ENCODE results near the gene KCTD16. TPM values are rescaled to one million over a fixed set of nuclear protein-coding genes. Genes with fewer than 3 reads are reported as not detected.

KCTD16 gene
- total RNA-seq, 1 experiment from 2014 or later = 0.13 TPM

DNA sequence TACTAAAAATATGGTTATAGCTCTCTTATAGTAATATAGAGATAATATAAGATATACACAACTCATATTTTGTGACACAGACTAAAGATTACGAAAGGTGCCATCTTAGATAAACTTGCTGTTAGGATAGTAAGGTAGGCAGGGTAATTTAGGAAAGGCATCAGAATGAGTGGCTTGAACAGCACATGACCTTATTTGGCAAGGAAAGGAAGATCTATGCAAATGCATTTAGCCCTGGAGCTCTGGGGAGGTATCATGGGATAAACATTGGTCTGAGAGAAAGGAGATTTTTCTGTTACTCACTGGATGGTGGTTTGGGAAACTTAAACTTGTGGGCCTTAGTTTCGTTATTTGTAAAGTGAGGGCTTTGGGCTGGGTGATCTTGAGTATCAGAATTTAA lies 65.8 kb downstream of the KCTD16 start:
- no peaks in the 10 kb centered on the region for H3K36me3 ChIP-seq
- peaks cover 9% of the 10 kb centered on the region for H3K27me3 ChIP-seq
- no peaks in the 10 kb centered on the region for H3K9me3 ChIP-seq
- no peak for DNase-seq
- no peak overlapping the region for H3K4me3 ChIP-seq

DNA sequence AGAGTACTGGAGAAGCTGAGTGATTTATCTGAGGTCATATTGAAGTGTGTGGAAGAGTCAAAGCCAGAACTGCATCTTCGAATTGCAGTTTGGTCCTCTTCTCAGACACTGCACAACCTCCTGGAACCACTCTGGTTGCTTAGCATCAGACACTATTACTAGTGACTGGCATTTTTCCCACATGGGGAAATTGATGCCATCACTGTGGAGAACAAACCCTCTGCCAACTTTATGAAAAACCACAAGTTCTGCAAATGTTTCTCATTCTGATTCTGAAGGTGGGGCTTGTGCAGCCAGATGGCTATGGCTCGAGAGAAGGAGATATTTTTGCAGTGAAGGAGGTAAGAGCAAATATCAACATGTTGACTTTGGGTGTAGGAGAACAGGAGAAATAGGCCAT lies 67.2 kb downstream of the KCTD16 start:
- no peaks in the 10 kb centered on the region for H3K36me3 ChIP-seq
- peaks cover 9% of the 10 kb centered on the region for H3K27me3 ChIP-seq
- H3K9me3 ChIP-seq = no peaks in the 10 kb centered on the region
- H3K4me3 ChIP-seq = no peak overlapping the region
- no peak for DNase-seq

DNA sequence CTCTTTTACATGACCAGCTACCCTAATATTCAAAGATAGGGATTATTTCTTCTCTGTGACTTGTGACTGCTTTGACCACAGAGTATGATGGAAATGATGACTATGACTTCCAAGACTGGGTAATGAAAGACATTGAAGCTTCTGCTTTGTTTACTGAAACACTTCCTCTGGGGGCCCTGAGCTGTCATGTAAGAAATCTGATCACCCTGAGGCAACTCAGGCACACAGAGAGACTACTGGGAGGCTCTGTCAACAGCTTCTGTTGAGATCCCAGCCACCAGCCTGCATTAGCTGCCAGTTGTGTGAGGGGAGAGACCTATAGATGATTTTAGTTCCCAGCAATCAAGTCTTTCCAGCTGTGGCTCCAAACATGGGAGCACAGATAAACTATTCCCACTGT lies 76.5 kb downstream of the KCTD16 start:
- Histone ChIP-seq H3K4me3 (no peak overlapping the region), H3K27me3 (peaks cover 21% of the 10 kb centered on the region), H3K36me3 (no peaks in the 10 kb centered on the region), H3K9me3 (no peaks in the 10 kb centered on the region)
- DNase-seq = no peak

DNA sequence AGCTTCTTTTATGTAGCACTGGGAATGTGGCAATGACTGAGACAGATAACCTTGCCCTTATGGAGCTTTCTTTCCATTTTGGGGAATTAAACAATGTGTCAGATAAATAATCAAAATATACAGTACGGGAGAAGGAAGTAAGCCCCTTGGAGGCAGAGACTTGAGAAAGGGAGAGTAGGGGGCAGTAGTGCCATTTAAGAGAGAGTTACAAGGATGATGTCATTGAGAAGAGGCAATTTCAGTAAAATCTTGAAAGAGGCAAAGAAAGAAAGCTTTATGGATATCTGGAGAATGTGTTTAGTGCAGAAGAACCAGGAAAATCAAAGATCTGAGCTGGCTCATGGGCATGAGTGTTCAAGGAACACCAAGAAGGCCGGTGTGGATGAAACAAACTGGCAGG lies 77.3 kb downstream of the KCTD16 start:
- Histone ChIP-seq H3K4me3 (no peak overlapping the region), H3K9me3 (no peaks in the 10 kb centered on the region), H3K36me3 (no peaks in the 10 kb centered on the region), H3K27me3 (peaks cover 24% of the 10 kb centered on the region)
- no peak for DNase-seq

GRCh38 chr5:144249755-144250464 lies 79.2 kb downstream of the KCTD16 start:
- no peak for DNase-seq
- Histone ChIP-seq H3K4me3 (no peak overlapping the region), H3K9me3 (no peaks in the 10 kb centered on the region), H3K27me3 (peaks cover 31% of the 10 kb centered on the region), H3K36me3 (no peaks in the 10 kb centered on the region)

- no peak for DNase-seq
- Histone ChIP-seq H3K9me3 (no peaks in the 10 kb centered on the region), H3K36me3 (no peaks in the 10 kb centered on the region), H3K27me3 (peaks cover 28% of the 10 kb centered on the region), H3K4me3 (no peak overlapping the region)
These were observed 83.9 kb downstream of the KCTD16 start for GRCh38 chr5:144254552-144254951.

- Histone ChIP-seq H3K36me3 (no peaks in the 10 kb centered on the region), H3K4me3 (no peak overlapping the region), H3K9me3 (no peaks in the 10 kb centered on the region), H3K27me3 (peaks cover 27% of the 10 kb centered on the region)
- DNase-seq = no peak
These were observed 89.4 kb downstream of the KCTD16 start for GRCh38 chr5:144260121-144260520.

DNA sequence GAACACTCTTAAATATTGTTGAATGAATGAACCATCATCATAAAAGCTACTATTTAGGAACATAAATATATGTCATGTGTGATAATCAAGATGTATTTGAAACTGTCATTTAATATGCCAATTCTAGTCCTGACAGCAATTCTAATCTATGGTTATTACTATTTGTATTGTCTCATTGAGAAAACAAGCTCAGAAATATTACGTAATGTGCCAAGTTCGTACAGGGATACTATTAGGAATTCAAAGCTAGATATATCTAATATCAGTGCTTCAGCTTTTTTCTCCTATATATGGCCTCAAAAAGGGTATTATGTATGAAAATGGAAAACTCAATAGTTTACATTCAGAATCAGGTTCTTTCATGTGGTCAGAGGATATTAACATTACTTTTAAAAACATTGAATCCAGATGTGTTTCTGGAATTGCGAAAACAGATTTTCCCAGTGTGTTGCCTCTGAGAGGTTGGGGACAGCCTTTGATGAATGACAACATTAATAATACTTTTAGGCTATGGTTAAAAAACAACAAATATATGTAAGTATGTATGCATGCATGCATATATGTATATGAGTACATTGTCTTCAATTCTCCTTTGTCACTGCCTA lies 95.1 kb downstream of the KCTD16 start:
- H3K36me3 ChIP-seq = no peaks in the 10 kb centered on the region
- no peak overlapping the region for H3K4me3 ChIP-seq
- peaks cover 25% of the 10 kb centered on the region for H3K27me3 ChIP-seq
- DNase-seq = no peak
- H3K9me3 ChIP-seq = no peaks in the 10 kb centered on the region

- DNase-seq = no peak
- Histone ChIP-seq H3K9me3 (peaks cover 4% of the 10 kb centered on the region), H3K4me3 (no peak overlapping the region), H3K27me3 (peaks cover 14% of the 10 kb centered on the region), H3K36me3 (no peaks in the 10 kb centered on the region)
These were observed 97.4 kb downstream of the KCTD16 start for GRCh38 chr5:144267961-144268513.

DNA sequence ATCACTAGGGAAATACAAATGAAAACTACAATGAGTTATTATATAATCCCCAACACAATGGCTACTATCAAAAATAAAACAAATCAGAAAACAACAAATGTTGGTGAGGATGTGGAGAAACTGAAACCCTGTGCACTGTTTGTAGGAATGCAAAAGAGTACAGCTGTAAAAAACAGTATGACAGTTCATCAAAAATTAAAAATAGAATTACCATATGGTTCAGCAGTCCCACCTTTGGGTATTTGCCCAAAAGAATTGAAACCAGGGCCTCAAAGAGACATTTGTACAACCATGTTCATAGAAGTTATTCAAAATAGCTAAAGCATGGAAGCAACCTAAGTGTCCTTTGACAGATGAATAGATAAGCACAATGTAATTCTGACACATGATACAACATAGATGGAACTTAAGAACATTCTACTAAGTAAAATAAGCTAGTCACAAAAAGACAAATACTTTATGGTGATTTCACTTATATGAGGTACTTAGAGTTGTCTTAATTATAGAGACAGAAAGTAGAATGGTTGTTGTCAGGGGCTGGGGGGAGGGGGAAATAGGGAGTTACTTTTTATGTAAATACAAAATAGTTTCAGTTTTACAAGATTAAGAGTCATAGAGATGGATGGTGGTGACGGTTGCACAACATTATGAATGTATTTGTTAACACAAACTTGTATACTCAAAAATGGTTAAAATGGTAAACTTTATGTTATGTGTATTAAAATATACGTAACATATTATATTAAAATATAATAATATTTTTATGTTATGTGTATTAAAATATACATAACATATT lies 102.8 kb downstream of the KCTD16 start:
- H3K36me3 ChIP-seq = no peaks in the 10 kb centered on the region
- peaks cover 4% of the 10 kb centered on the region for H3K9me3 ChIP-seq
- no peak for DNase-seq
- H3K27me3 ChIP-seq = peaks cover 2% of the 10 kb centered on the region; the same call in 1 of the 2 replicates
- no peak overlapping the region for H3K4me3 ChIP-seq

GRCh38 chr5:144275329-144275728 lies 104.7 kb downstream of the KCTD16 start:
- Histone ChIP-seq H3K27me3 (peaks cover 4% of the 10 kb centered on the region; the same call in 1 of the 2 replicates), H3K4me3 (no peak overlapping the region), H3K36me3 (no peaks in the 10 kb centered on the region), H3K9me3 (peaks cover 4% of the 10 kb centered on the region)
- no peak for DNase-seq

- DNase-seq = peak; percentile 54
These were observed 105.6 kb downstream of the KCTD16 start for GRCh38 chr5:144276034-144276822.

DNA sequence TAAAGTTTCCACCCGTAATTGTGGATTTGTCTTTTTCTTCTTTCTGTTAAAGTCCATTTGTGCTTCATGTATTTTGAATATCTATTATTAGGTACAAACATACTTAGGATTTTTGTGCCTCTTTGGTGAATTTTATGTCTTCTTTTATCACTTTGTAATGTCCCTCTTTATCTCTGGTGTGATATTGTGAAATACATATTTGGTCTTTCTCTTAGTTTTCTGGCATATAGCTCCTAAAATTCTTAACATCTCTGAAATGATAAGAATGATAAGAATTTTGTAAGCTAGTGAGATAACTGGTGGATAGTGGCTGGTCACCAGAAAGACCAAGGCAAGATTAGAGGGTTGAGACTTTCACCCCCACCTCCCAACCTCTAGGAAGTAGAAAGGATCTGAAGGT lies 111.1 kb downstream of the KCTD16 start:
- peaks cover 7% of the 10 kb centered on the region; the same call in 1 of the 2 replicates for H3K27me3 ChIP-seq
- H3K4me3 ChIP-seq = no peak overlapping the region
- no peaks in the 10 kb centered on the region for H3K36me3 ChIP-seq
- H3K9me3 ChIP-seq = no peaks in the 10 kb centered on the region
- DNase-seq = no peak

More at GRCh38 chr5:144276034-144276822, 105.6 kb downstream of the KCTD16 start:
- Histone ChIP-seq H3K36me3 (no peaks in the 10 kb centered on the region), H3K9me3 (peaks cover 4% of the 10 kb centered on the region), H3K4me3 (no peak overlapping the region), H3K27me3 (peaks cover 4% of the 10 kb centered on the region; the same call in 1 of the 2 replicates)

DNA sequence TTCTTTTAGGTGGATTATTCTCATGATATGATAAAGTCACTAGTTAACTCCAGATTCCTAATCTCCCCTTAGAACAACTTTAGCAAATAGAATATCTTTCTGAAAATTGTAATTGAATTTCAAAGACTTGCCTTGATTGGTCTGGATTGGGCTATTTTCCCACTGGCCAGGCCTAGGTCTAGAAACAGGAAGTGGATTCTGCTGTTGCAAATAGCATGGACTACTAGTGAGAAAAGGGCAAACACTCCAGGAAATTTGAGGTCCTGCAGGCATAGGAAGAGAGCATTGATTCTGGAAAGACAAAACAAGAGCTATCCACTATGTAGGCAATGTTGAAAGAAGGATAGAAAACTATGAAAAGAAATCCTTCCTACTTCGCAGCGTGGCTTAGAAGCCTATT lies 113.4 kb downstream of the KCTD16 start:
- H3K36me3 ChIP-seq = no peaks in the 10 kb centered on the region
- peaks cover 7% of the 10 kb centered on the region; the same call in 1 of the 2 replicates for H3K27me3 ChIP-seq
- no peak overlapping the region for H3K4me3 ChIP-seq
- DNase-seq = no peak
- H3K9me3 ChIP-seq = no peaks in the 10 kb centered on the region

DNA sequence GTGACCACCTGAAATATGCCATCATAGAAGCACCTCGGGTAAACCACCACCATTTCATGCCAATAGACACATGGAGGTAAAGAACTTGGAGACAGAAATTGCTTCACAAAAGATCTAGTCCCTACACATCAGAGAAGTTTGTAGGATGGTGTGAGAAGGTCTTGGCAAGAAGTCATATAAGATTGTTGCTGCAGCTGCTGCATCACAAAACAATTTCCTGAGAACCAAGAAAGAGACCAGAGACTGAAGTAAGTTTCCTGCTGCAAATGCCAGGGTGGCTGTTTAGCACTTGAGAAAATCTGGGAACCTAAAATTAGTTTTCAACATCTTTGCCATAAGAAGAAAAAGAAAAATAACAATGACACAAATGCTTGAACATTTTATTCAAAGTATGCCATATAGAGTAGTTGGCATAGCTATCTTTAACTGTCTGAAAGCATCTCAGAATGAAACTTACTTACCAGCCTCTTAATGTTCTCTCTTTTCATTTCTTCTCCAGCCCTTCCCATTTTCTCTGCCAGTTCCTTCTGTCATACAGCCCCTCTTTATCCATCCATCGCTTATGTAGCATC lies 114.3 kb downstream of the KCTD16 start:
- no peak for DNase-seq
- Histone ChIP-seq H3K4me3 (no peak overlapping the region), H3K36me3 (no peaks in the 10 kb centered on the region), H3K9me3 (no peaks in the 10 kb centered on the region), H3K27me3 (peaks cover 2% of the 10 kb centered on the region; the same call in 1 of the 2 replicates)

GRCh38 chr5:144289277-144289676 lies 118.6 kb downstream of the KCTD16 start:
- H3K36me3 ChIP-seq = no peaks in the 10 kb centered on the region
- H3K4me3 ChIP-seq = no peak overlapping the region
- peaks cover 5% of the 10 kb centered on the region; the same call in 1 of the 2 replicates for H3K27me3 ChIP-seq
- no peaks in the 10 kb centered on the region for H3K9me3 ChIP-seq
- DNase-seq = no peak
